K562 (cell line): ENCODE measurements around the gene NARF. TPM values are rescaled to one million over a fixed set of nuclear protein-coding genes. Genes with fewer than 3 reads are reported as not detected.

Source experiments
- BCL6 ChIP-seq: fragments of 250-450 bp; sonication (Bioruptor Pico); IDR thresholded peaks from 2 replicates; pipeline ENCODE4 v1.4.0; 2020
- CHD2 ChIP-seq: IDR thresholded peaks from 2 replicates; pipeline ENCODE4 v1.6.1; 2011; ENCODE audit warnings: low read depth, low read length
- EZH2 ChIP-seq: IDR thresholded peaks from 2 replicates; pipeline ENCODE4 v1.6.1; 2012; ENCODE audit warnings: low read depth, mild to moderate bottlenecking, inconsistent platforms, low read length, borderline replicate concordance
- FOXJ3 ChIP-seq: sonication (generic); formaldehyde crosslinking; IDR thresholded peaks from 2 replicates; pipeline ENCODE4 v1.4.0; 2020; ENCODE audit warnings: mild to moderate bottlenecking, missing genetic modification reagents
- GATAD2A ChIP-seq: fragments of 450-650 bp; IDR thresholded peaks from 2 replicates; pipeline ENCODE4 v1.6.1; 2017
- NFYB ChIP-seq: IDR thresholded peaks from 2 replicates; pipeline ENCODE4 v1.6.1; 2011; ENCODE audit warnings: mild to moderate bottlenecking, moderate library complexity; ENCODE audit not compliant: insufficient read length; ENCODE audit errors: extremely low read depth
- RBBP5 ChIP-seq: fragments of 200-600 bp; sonication (generic); IDR thresholded peaks from 2 replicates; pipeline ENCODE4 v1.6.1; 2012; ENCODE audit warnings: borderline replicate concordance, mild to moderate bottlenecking, low read length, control low read depth, inconsistent platforms; ENCODE audit not compliant: insufficient read depth, poor library complexity, severe bottlenecking
- RBFOX2 ChIP-seq: fragments of 200-400 bp; formaldehyde crosslinking; IDR thresholded peaks from 2 replicates; pipeline ENCODE4 v1.6.1; 2017; ENCODE audit warnings: low read depth, mild to moderate bottlenecking, low read length, moderate library complexity
- ZZZ3 ChIP-seq: fragments of 450-650 bp; IDR thresholded peaks from 2 replicates; pipeline ENCODE4 v1.6.1; 2016; ENCODE audit warnings: antibody characterized with exemption, mild to moderate bottlenecking, moderate library complexity
- polyA plus RNA-seq, 8 experiments: library from polyadenylated mRNA; depleted of rRNA in 4 of 8; stranded (reverse) in 5 of 8; unstranded in 3 of 8; fragments of >200 nt; fragmentation: Nextera tagmentation in 2 of 8; fragmentation: Illumina TruSeq in 1 of 8; extraction: Ambion mirVana in 2 of 8; extraction: Trizol in 1 of 8; gene quantifications; 2 replicates each; pipeline versions ENCODE4 v1.2.1 to v1.2.3, GENCODE V29; 2011 to 2014; ENCODE audit warnings: inconsistent platforms in 1 of 8, missing spikeins in 1 of 8
- total RNA-seq, 7 experiments: library from RNA; depleted of rRNA in 6 of 7; stranded (reverse); fragments of >200 nt in 6 of 7; fragmentation: Illumina TruSeq in 2 of 7; extraction: Trizol in 2 of 7; gene quantifications; 2 replicates each; pipeline versions ENCODE4 v1.2.1 to v1.2.3, GENCODE V29; 2011 to 2021; ENCODE audit warnings: low replicate concordance in 1 of 7
- TF ChIP-seq, protein P1 (sequence below): fragments of 450-650 bp; IDR thresholded peaks from 2 replicates; pipeline ENCODE4 v1.7.1; 2018; ENCODE audit warnings: mild to moderate bottlenecking, low read depth; ENCODE audit not compliant: partially characterized antibody
- TF ChIP-seq, protein P2 (sequence below): fragments of 250-450 bp; sonication (Bioruptor Pico); IDR thresholded peaks from 2 replicates; pipeline ENCODE4 v1.8.0; 2022; ENCODE audit warnings: moderate library complexity, mild to moderate bottlenecking, inconsistent platforms
- TF ChIP-seq, protein P3 (sequence below): fragments of 150-350 bp; conservative IDR thresholded peaks from 2 replicates; pipeline ENCODE4 v1.6.1; 2014; ENCODE audit warnings: low read length
- TF ChIP-seq, protein P4 (sequence below): fragments of 250-450 bp; sonication (Bioruptor Pico); IDR thresholded peaks from 2 replicates; pipeline ENCODE4 v1.5.0; 2022; ENCODE audit warnings: mild to moderate bottlenecking
- TF ChIP-seq, protein P5 (sequence below): IDR thresholded peaks from 3 replicates; pipeline ENCODE4 v1.6.1; 2011; ENCODE audit warnings: borderline replicate concordance, mild to moderate bottlenecking, moderate library complexity; ENCODE audit not compliant: insufficient read length; ENCODE audit errors: extremely low read depth

The NARF gene
- total and polyA plus RNA-seq, 9 of the 15 experiments (the other 6 are each of a cell fraction or from before 2014, with no cell fraction given) = 60.4 to 423 (median 132) TPM

DNA sequence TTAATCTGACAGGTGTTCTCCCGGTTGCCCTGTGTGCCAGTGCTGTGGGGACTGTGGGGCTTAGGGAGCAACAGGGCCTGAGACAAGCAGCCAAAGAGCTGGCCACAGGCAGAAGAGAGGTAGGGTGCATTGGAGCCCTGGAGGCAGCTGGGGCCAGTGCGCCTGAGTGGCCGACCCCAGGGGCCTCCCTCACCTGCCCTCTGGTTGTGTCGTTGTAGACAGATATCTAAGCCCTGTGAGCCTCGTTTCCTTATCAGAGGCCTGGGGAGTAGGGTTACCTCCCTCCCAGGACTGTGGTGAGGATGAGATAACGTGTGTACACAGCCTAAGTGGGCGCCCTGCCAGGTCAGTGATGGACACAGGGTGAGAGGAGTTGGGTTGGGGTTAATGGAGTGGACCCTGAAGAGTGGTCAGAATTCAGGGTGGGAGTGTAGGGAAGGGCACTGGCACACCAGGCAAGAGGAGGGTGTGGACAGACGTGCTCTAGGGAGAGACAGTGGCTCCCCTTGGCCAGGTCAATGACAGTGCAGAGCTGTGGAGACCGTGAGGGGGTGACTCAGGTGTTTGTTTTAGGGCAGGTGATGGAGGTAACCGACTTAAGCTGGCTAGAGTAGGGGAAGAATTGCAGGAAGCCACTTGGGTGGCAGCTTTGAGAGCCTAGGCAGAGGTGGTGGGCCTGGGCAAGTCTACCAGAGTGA lies 3.4 kb downstream of the NARF start (continued):
- TF ChIP-seq, protein P1, sequence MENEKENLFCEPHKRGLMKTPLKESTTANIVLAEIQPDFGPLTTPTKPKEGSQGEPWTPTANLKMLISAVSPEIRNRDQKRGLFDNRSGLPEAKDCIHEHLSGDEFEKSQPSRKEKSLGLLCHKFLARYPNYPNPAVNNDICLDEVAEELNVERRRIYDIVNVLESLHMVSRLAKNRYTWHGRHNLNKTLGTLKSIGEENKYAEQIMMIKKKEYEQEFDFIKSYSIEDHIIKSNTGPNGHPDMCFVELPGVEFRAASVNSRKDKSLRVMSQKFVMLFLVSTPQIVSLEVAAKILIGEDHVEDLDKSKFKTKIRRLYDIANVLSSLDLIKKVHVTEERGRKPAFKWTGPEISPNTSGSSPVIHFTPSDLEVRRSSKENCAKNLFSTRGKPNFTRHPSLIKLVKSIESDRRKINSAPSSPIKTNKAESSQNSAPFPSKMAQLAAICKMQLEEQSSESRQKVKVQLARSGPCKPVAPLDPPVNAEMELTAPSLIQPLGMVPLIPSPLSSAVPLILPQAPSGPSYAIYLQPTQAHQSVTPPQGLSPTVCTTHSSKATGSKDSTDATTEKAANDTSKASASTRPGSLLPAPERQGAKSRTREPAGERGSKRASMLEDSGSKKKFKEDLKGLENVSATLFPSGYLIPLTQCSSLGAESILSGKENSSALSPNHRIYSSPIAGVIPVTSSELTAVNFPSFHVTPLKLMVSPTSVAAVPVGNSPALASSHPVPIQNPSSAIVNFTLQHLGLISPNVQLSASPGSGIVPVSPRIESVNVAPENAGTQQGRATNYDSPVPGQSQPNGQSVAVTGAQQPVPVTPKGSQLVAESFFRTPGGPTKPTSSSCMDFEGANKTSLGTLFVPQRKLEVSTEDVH = peak; percentile 49
- TF ChIP-seq, protein P2, sequence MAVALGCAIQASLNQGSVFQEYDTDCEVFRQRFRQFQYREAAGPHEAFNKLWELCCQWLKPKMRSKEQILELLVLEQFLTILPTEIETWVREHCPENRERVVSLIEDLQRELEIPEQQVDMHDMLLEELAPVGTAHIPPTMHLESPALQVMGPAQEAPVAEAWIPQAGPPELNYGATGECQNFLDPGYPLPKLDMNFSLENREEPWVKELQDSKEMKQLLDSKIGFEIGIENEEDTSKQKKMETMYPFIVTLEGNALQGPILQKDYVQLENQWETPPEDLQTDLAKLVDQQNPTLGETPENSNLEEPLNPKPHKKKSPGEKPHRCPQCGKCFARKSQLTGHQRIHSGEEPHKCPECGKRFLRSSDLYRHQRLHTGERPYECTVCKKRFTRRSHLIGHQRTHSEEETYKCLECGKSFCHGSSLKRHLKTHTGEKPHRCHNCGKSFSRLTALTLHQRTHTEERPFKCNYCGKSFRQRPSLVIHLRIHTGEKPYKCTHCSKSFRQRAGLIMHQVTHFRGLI (CRISPR knock-in tag) = peak; percentile 24; the same call in 1 of the 2 replicates
- TF ChIP-seq RBFOX2 = no peak
- TF ChIP-seq RBBP5 = peak; percentile 54
- TF ChIP-seq, protein P3, sequence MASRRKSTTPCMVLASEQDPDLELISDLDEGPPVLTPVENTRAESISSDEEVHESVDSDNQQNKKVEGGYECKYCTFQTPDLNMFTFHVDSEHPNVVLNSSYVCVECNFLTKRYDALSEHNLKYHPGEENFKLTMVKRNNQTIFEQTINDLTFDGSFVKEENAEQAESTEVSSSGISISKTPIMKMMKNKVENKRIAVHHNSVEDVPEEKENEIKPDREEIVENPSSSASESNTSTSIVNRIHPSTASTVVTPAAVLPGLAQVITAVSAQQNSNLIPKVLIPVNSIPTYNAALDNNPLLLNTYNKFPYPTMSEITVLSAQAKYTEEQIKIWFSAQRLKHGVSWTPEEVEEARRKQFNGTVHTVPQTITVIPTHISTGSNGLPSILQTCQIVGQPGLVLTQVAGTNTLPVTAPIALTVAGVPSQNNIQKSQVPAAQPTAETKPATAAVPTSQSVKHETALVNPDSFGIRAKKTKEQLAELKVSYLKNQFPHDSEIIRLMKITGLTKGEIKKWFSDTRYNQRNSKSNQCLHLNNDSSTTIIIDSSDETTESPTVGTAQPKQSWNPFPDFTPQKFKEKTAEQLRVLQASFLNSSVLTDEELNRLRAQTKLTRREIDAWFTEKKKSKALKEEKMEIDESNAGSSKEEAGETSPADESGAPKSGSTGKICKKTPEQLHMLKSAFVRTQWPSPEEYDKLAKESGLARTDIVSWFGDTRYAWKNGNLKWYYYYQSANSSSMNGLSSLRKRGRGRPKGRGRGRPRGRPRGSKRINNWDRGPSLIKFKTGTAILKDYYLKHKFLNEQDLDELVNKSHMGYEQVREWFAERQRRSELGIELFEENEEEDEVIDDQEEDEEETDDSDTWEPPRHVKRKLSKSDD = 0 out of 2 replicates have a peak, but pooled peaks have one; percentile 23
- TF ChIP-seq, protein P4, sequence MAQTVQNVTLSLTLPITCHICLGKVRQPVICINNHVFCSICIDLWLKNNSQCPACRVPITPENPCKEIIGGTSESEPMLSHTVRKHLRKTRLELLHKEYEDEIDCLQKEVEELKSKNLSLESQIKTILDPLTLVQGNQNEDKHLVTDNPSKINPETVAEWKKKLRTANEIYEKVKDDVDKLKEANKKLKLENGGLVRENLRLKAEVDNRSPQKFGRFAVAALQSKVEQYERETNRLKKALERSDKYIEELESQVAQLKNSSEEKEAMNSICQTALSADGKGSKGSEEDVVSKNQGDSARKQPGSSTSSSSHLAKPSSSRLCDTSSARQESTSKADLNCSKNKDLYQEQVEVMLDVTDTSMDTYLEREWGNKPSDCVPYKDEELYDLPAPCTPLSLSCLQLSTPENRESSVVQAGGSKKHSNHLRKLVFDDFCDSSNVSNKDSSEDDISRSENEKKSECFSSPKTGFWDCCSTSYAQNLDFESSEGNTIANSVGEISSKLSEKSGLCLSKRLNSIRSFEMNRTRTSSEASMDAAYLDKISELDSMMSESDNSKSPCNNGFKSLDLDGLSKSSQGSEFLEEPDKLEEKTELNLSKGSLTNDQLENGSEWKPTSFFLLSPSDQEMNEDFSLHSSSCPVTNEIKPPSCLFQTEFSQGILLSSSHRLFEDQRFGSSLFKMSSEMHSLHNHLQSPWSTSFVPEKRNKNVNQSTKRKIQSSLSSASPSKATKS (CRISPR knock-in tag) = no peak
- TF ChIP-seq BCL6 (CRISPR knock-in tag) = peak; percentile 8; the same call in 1 of the 2 replicates
- no peak for TF ChIP-seq ZZZ3
- no peak for TF ChIP-seq EZH2
- peak; percentile 89 for TF ChIP-seq GATAD2A
- no peak for TF ChIP-seq FOXJ3 (CRISPR knock-in tag)
- no peak for TF ChIP-seq NFYB
- 0 out of 2 replicates have a peak, but pooled peaks have one; percentile 8 for TF ChIP-seq CHD2
- TF ChIP-seq, protein P5, sequence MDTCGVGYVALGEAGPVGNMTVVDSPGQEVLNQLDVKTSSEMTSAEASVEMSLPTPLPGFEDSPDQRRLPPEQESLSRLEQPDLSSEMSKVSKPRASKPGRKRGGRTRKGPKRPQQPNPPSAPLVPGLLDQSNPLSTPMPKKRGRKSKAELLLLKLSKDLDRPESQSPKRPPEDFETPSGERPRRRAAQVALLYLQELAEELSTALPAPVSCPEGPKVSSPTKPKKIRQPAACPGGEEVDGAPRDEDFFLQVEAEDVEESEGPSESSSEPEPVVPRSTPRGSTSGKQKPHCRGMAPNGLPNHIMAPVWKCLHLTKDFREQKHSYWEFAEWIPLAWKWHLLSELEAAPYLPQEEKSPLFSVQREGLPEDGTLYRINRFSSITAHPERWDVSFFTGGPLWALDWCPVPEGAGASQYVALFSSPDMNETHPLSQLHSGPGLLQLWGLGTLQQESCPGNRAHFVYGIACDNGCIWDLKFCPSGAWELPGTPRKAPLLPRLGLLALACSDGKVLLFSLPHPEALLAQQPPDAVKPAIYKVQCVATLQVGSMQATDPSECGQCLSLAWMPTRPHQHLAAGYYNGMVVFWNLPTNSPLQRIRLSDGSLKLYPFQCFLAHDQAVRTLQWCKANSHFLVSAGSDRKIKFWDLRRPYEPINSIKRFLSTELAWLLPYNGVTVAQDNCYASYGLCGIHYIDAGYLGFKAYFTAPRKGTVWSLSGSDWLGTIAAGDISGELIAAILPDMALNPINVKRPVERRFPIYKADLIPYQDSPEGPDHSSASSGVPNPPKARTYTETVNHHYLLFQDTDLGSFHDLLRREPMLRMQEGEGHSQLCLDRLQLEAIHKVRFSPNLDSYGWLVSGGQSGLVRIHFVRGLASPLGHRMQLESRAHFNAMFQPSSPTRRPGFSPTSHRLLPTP = no peak
